Middle frontal gyrus (tissue), 1 donor: Measurements from ENCODE around the gene SIM1.

Experiments
- DNase-seq: peaks from one replicate; pipeline ENCODE4 v3.0.0-alpha.2; 2015; ENCODE audit warnings: low spot score; ENCODE audit errors: extremely low spot score

The SIM1 gene

DNA sequence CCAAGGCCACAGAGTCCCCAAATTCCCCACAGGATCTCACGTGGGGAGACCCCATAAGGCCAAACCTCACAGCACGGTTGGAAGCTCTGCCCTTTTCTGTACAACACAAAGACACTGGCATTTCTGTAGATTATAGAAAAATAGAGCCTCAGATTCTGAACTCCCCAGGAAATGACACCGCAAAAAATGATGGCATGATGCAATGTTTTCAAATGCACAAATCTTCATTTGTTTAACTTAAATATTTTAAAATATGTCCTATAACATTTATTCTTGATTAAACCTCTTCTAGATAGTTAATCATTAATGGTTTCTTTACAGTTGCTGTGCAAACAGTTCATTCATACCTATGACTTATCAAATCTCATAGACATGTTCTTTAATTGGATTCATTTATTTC lies 33.8 kb downstream of the SIM1 start:
- DNase-seq = no peak

DNA sequence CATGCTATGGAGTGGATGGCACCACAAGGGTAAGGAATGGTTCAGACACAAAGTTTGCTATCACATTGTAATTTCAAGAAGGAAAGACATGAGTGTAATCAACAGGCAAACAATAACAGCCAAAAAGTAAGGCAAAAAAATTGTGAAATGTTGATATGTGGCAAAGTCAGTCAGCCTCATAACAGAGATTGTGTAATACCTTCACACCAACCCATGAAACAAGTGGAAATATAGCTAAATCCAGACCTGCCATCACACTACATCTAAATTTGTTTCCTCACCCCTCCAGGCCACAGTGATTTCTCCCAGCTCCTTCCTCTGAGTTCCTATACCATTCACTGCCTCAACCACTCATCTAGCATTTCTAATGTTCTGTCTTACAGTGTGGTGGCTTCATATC lies 37.3 kb downstream of the SIM1 start:
- DNase-seq = no peak

DNA sequence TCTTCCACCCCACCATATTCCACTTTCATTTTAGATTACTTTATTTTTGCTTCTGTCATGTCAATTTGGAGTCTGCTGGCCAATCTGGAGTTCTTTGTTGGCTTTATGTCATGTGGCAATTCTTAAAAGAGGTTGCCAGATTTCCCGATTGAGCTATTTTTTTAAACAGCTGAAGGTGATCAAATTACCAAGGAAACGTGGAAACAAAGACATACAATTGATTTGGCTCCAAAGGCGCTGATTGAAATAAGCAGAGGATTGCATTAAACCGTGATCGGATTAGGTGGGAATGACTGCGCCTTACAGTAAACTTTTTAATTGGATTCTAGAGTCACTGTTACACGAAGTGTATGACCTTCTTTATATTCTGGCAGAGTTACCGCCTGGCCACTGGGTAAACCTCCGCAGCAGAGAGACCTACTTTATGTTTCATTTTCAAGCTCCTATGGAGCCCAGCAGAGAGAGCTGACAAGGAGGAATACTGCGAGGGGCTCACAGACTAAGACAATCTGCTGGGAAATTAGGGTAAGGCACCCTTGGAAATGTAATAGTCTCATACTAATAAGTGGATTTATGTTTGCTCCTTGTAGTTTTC lies 37.9 kb downstream of the SIM1 start:
- no peak for DNase-seq

DNA sequence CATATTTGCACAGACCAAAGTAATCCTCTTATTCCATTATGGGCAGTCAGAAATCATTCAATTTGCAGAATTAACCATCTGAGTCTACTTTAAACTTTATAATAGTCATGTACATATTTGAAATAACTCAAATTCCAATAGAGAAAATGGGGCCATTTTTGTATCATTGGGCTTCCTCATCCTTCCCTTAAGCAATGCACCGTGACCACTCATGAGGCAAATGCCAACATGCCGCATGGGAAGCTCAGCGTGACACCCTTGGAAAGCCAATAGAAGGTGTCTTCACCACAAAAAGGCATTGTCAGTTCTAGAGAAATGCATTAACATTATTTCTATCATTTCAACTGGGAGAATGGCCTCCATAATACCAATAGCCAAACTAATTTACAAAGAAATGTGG lies 38.5 kb downstream of the SIM1 start:
- no peak for DNase-seq

DNA sequence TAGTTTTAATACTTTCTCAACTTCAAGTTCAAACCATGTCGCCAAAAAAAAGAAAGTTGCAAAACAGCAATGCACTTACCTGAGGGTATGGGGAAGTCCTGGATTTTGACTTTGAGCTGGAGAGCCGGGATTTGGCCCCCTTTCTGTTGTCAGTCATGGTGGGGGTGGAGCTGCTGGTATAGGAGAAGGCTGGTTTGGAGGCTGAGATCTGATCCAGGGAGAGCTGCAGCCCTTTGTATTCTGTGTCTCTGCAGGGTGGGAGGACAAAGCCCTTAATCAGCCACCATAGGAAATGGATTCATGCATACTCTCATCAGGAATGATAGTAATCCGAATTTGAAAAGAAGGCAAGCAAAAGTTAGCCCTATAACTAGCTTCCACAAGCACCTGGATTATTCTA lies 44.0 kb downstream of the SIM1 start:
- no peak for DNase-seq

DNA sequence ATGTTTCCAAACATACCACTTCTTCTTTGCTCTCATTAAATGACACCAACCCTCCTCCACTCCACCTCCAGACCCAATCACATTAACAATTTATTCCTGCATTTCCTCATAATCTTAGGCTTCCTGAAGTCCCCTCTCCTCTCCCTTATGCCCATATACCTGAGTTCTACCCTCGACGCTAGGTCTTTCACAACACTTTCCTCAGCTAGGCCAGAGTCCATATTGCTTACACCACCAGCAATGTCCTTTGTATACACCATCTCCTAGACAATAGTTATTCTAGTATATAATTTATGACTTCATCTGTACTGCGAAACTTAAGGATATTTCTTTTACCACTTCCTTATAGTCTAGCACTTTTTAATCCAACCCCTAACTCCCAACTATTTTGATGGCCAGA lies 47.7 kb downstream of the SIM1 start:
- no peak for DNase-seq

DNA sequence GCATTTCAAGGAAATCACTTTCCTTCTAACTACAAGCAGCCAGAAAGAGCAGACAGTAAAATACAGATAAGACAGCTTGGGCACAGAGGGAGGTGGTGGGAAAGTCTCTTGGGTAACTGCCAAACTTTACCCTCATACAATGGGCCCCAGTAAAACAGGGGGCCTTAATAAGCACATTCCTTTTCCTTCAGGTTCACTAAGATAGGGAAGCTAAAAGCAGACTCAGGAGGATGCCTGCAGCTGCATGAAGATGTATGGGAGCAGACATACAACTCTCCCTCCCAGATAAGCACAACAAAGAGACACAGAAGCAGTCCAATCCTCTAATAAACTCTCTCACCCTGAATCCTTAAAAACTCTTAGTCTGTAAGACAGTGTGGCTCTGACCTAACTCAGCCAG lies 49.0 kb downstream of the SIM1 start:
- no peak for DNase-seq

DNA sequence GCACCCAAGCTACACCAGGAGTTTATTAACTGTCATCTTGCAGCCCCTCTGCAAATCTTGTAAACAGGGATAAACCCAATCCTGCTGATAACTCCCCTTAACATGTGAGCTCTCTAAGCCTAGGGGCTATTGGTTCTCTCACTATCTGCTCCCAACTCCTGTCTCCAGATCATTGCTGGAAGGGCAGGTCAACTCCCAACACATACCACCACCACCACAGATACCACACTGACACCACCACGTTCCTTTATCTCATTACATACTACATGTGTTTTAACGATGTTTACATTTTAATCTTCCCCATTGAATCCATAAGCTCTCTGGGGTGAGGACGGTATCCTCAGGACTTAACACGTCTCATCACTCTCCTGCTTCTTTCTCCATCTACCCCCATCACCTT lies 51.8 kb downstream of the SIM1 start:
- no peak for DNase-seq

DNA sequence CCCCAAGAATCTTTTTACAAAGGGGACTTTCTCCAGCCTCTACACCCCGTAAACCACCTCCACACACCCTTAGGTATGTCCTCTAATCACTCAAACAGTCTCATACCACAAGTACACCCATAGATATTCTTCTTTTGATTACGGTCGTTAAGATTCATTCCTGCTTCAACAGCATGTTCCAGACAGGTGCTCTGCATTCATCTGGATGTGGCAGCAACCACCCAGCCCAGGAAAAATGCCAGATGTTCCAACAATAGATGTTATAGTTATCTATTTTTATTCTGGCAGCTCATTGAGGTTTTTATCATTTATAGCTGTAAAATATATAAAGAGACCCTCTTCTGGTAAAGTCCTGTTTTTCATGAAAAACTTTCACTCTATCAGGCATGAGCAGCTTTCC lies 60.7 kb downstream of the SIM1 start:
- DNase-seq = no peak

DNA sequence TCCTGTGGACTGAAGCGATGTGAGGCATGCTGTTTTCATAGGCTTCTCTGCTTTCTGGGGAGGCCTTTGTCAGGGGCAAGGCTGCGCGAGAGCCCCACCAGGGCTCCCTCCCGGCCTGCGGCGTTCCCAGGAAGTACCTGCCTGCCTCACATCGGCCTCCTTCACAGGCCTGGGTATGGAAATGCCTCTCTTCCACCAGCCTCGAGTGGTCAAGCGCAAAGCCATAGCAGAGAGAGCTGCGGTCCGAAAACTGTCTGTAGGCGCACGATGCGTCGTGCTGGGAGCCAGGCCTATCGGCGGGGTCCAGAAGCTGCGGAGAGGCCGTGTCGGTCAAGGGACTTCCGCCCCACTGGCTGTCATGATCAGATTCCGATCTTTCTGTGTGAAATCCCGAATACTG lies 71.2 kb downstream of the SIM1 start:
- DNase-seq = no peak

DNA sequence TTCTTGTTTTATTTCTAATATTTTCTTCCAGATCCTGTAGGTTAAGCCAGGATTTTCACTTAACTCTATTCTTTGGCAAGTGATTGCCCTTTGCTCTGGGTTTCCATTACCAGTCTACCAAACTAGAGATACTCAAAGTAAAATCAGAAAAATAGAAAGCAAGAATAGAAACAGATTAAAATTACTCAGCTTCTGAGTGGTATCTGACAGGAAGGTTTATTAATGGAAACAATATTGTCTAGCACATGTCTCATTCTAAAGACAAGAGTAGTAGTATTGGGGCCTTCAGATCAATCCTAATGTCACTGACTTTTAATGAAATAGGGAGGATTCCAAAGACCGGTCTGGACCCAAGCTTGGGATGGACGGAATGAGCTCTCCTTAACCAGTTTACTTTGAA lies 72.3 kb downstream of the SIM1 start:
- no peak for DNase-seq

DNA sequence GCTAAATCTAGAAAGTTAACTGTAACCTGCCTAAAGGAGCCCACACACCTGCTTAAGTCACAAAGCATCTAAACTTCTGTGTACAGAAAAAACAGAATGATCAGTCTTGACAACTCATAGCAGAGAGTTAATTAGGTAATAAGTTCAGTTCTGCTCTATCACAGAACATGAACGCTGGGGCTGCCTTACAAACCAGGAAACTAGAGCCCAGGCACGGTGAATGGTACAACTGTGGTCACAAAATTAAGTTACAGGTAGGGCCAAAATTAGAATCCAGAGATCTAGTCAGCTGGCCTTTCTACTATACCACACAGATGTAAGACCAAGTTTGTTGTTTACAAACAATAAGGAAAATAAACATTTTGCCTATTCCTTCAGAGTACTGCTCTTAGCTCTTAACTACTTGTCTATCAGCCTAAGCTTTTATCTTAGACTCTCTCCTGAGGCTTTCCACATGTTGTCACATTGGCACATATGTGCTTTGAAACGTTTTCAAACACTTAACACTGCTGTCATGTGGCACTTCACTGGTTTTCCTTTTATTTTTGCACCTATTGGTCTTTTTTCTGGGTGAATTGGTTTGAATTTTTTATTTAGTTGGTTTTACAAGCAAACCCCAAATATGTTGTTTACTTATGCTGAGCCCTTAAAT lies 75.7 kb downstream of the SIM1 start:
- DNase-seq = no peak

DNA sequence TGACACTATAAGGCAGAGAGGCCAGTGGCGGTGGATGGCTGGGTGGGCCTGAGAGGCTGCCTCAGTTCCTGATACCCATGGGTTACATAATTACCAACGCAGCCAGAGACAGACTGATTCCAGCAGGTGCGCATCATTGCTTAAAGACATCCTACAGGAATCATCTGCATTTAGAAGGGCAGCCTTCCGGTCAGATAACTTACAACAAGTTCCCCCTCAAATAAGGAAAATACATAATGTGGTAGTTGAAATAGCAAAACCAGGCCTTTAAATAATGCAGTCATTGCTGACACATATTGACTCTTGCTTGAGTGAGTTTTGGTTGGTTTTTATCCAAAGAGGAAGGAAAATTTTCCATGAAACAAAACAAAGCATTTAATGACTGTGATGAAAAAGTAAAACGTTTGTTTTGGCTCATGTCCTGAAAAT lies 81.9 kb downstream of the SIM1 start:
- no peak for DNase-seq

DNA sequence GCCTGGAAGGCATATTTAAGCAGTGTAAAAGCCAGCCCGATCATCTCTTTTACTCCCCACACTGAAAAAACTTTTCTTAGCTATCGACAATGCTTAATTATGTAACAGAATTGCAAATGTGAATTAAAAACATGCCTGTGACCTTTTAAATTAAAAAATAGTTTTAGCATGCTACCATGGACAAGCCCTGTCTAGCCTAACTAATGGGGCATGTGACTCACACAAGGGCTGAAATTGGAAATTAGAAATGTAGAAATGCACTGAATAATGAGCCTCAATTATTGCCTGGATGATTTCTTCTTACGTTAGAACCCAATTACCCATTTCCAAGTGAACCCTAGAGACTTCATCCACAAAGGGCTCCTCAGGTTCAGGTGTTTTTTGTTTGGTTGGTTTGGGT lies 82.7 kb downstream of the SIM1 start:
- no peak for DNase-seq

DNA sequence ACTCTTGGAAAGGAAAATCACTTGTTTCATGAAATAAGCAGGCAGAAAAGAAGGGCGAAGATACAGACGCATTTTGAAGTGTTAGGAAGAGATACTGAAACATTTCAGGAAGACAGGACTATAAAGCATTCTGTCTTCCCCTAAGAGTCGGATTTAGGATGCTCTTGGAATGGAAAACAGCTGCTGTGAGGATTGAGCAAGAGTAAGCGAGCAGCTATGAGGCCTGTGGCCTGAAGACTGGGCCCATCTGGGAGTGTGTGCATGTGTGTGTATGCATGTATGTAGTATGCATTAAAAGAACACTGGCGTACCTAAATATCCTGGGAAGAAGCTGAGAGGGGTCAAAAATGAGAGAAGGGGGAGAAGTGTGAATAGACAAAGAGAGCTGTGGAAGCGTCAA lies 83.6 kb downstream of the SIM1 start:
- no peak for DNase-seq

DNA sequence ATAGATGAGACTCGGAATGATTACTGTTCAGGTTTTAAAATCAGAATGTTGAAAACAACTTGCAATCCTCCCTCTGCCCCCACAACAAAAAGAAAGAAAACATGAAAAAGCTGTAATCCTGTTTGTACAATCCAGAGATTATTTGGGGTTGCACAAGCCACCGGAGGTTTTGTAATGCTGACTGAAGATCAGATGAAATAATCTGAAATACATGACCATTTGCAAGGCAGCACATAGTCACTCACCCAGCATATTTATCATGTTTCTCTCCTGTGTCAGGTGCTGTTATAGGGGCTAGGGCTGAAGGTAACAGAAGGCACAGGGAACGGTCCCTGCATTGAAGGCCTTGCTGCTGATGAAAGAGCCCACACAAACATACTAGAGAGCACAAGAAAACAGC lies 85.3 kb downstream of the SIM1 start:
- DNase-seq = no peak

DNA sequence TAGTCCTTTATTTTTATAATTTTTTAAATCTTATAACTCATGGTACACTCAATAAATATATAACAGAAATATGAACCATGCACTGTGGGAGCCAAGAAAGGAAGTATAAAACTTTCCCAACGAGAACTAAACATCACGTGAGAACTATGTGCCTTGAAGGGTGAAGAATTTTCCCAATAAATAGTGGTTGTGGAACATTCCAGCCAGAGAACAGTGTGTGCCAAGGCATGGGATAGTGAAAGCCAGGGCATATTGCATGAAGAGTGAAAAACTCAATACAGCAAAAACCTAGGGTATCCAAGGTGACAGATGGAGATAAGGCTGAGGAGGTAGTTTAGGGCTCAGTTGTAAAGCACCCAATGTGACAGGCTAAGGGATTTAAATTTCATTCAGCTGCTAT lies 86.1 kb downstream of the SIM1 start:
- DNase-seq = no peak

DNA sequence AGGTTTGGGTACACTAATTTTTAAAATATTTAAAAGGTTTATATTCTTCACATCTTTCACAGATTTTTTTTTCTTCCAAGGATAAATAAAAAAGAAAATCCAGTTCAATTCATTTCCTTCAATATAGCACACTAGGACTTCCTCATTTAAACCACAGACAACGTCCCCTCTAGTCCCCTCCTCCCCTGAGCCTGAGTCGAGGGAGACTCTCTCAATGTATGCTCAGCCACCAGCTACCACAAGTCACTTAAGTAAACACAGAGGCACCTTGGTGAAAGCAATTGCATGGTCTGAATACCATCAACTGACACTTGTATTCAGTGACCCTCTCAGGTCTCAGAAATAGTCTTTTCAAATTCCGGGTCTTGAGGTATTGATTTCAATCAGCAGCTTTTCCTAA lies 88.6 kb downstream of the SIM1 start:
- no peak for DNase-seq

DNA sequence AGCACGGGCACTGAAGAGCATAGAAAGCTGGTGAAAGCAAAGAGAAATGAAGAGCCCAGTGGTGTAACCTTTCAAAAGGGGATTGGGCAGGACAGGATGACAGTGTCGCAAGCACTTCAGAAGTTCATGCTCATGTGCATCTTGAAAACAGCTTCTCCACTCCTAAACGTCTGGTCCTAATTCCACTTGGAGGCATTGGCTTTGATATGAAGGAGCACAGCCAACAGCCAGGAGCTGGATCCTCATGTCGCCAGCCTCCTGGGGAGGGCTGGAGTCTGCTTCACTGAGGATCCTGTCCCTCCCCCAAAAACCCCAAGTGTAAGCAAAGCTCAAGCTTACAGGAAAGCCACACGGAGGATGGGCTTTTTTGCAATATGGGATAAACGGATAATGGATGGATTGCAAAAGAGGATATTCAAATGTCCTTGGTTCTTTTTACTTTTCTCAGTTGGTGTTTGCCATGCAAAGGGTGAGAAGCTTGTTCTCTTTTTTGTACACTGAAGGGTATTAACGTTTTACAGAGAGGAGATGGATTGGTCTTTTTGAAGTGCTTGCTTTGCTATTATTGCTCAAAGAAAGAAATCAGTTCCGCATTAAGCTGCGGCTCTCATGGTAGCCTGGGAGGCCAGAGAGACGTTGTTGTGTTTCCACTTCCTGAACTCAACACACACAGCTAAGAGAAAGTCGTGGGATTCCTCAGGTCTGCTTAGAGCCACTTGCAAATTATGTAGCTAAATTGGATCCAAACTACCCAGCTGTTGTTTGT lies 92.2 kb downstream of the SIM1 start:
- no peak for DNase-seq

DNA sequence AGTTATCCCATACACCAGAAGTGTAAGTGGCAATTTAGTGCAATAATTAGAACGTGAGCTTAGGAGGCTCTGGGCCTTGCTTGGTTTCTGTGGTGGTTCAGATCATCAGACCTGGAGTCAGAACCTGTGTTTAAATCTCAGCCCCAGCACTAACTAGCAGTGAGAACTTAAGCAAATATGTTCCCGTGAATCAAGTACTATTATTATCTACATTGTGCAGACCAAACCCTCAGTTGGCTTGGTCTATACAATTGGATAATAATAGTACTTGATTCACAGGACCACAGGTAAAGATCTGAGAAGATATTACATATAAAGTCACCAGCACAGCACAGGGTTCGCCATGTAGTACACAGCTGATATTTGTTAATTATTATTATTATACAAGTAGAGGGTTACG lies 93.1 kb downstream of the SIM1 start:
- DNase-seq = no peak

DNA sequence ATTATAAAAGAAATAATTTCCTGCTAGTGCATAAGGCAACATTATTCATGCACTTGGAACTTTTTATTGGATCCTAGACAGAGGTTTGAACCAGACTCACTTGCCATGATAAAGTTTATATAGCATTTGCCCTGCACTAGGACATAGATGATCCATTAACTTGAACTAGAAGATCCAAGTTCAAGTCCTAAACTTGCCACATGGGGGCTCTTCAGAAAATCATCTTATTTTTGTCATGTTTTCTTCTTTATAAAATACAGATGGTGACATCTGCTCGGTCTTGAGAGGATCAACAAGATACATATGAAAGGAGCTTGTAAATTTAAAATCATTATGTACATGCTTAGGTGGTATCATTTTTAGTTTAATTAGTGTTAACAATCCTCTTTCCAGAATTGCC lies 94.5 kb downstream of the SIM1 start:
- DNase-seq = no peak

DNA sequence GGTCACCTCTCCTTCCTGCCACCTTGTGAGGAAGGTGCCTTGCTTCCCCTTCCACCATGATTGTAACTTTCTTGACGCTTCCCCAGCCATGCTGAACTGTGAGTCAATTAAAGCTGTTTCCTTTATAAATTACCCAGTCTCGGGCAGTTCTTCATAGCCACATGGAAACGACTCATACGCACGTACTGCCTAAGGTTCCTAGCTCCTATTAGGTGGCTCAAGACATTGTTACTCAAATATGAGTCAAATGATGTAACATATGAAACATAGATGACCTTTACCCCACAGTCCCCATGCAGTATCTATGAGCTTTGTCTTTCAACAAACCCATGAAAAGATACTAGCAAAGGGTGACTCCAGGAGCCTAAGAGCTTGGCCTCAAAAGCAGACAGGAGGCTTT lies 98.3 kb downstream of the SIM1 start:
- DNase-seq = no peak

DNA sequence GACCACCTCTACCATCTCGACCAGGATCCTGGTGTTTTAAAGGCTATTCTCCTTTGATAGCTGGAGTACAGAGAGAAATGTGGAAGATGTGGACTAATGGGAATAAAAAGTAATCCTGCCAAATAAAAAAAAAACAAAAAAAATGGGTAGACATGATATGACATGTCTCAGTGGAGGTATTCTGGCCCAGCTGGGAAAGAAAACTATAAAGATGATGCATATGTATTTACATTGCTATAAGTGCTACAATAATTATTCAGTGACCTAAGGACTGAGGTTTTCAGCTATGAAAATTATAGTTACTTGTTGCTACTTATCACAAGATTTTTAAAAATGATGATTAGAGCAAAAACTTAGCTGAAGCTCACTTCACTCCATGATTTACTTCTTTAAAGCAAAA lies 101.1 kb downstream of the SIM1 start:
- no peak for DNase-seq
